VCaP (cell line): ENCODE results near the gene PKD1.

Source experiments
- H3K27ac ChIP-seq: fragments of 450-650 bp; 2 replicates; pipeline ENCODE4 v1.5.1; 2017
- CTCF ChIP-seq: fragments of 450-650 bp; conservative IDR thresholded peaks from 2 replicates; pipeline ENCODE4 v1.5.1; 2017; ENCODE audit warnings: mild to moderate bottlenecking, moderate library complexity

PKD1 gene

DNA sequence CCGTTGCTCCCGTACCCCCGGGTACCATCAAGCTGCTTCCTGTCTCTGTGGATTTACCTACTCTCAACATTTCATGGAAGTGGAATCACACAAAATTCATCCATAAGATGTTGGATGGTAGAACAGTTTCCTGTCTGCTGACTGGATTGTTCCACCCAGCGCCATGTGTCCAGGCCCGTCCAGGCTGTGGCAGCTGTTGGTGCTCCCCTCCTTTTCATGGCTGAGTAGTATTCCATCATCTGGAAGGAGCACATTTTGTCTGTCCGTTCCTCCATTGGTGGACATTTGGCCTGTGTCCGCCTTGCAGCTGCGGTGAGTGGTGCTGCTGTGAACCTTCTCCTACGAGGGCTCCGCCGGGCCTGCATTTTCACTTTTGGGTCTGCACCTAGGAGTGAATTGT lies 69.6 kb downstream of the PKD1 start:
- no peak overlapping the region for H3K27ac ChIP-seq
- TF ChIP-seq CTCF: no peak

DNA sequence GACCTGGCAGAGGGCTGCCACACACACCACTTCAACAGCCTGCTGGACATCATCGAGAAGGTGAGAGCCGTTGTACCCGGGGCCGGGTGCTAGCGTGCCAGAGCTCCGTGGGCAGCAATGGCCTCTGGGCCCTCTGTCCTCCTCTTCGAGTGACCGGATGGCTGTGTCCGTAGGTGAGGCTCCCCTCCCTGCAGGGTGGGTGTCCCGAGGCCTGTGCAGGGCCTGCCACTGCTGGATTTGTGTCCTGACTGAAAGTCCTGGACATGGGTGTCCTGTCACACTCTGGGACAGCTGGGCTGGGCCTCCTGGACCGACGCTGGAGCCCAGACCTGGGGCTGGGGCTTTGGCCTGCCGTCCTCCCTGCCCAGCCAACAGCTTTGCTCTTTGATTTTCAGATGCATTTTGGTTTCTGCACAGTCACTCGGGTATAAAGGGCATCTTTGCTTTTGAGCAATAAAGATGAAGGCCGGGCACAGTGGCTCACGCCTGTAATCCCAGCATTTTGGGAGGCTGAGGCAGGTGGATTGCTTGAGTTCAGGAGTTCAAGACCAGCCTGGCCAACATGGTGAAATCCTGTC lies 71.2 kb downstream of the PKD1 start:
- no peak overlapping the region for H3K27ac ChIP-seq
- TF ChIP-seq CTCF: no peak

DNA sequence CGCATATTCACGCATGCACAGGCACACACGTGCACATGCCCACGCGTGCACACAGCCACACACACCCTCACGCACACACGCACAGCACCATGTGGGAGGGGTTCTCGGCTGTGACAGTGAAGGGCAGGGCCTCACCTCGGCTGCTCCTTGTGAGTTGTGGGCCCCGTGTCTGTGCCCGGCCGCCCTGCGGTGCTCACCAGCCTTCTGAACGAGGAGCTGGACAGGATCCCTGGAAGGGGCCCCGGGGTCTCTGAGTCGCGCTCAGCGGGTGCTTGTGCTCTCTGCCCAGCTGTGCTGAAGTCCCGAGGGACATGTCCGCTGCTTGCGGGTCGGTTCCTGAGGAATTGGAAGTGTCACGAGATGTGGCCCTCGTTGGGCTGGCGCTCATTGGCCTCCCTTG lies 71.8 kb downstream of the PKD1 start:
- no peak for TF ChIP-seq CTCF
- no peak overlapping the region for H3K27ac ChIP-seq

DNA sequence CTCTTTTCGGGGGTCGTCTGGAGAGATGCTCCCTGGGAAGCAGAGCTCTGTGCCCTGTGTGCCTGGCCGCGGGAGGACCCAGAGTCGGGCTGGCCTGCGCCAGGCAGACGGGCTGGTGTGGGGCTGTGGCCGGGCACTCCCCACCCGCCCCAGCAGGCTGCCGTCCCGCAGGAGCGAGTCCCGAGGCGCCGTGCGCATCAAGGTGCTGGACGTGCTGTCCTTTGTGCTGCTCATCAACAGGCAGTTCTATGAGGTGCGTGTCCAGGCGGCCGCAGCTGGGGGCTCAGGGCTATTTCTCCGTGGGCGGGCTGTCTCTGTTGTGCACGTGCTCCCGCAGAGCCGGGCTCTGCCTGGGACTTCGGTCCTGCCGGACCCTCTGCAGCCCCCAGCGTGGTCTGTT lies 72.9 kb downstream of the PKD1 start:
- no peak for TF ChIP-seq CTCF
- H3K27ac ChIP-seq: no peak overlapping the region

GRCh38 chr16:2061526-2061925 lies 74.2 kb downstream of the PKD1 start:
- TF ChIP-seq CTCF: no peak
- H3K27ac ChIP-seq: no peak overlapping the region

DNA sequence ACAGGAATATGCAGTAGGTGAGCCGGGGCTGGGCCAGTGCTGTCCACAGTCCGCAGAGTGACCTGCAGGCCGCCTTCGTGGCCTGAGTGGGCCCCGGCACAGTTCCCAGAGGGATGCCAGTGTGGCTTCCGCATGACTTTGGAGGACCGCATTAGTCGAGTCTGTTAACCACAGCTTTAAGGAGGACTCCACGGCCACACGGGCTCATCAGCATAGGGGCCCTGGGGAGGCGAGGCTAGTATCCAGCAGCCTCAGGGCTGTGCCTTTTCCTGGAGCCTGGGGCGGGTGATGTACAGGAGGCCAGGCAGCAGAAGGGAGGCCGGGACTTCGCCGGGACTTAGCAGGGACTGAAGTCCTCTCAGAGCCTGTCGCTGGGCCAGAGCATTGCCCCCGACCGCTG lies 74.7 kb downstream of the PKD1 start:
- no peak for TF ChIP-seq CTCF
- H3K27ac ChIP-seq: no peak overlapping the region

GRCh38 chr16:2060346-2060745 lies 75.4 kb downstream of the PKD1 start:
- H3K27ac ChIP-seq: no peak overlapping the region
- no peak for TF ChIP-seq CTCF
